Fibroblast of villous mesenchyme (primary cell): ENCODE results near the gene MPHOSPH8. TPM values are rescaled to one million over a fixed set of nuclear protein-coding genes. Genes with fewer than 3 reads are reported as not detected.

ENCODE experiments used
- DNase-seq: peaks from one replicate; pipeline ENCODE4 v3.0.0-alpha.2; 2010; ENCODE audit warnings: low read depth
- H3K4me3 ChIP-seq: 2 replicates; pipeline ENCODE4 v1.5.1; 2011; ENCODE audit warnings: low read depth, mild to moderate bottlenecking, low read length
- CTCF ChIP-seq: IDR thresholded peaks from 2 replicates; pipeline ENCODE4 v1.5.1; 2012; ENCODE audit warnings: low read depth, mild to moderate bottlenecking, low read length; ENCODE audit not compliant: insufficient read depth
- total RNA-seq: library from RNA; depleted of rRNA; stranded (reverse); fragments of >200 nt; gene quantifications from 2 replicates; pipeline ENCODE4 v1.2.3, GENCODE V29; 2012

MPHOSPH8 gene
- total RNA-seq, 1 donor: 16.8 TPM

- TF ChIP-seq CTCF: no peak
- DNase-seq: no peak
- H3K4me3 ChIP-seq: no peak overlapping the region
These were observed 32.0 kb downstream of the MPHOSPH8 start for GRCh38 chr13:19665427-19665859.

GRCh38 chr13:19668778-19669177, 35.3 kb downstream of the MPHOSPH8 start:
- no peak for DNase-seq
- no peak overlapping the region for H3K4me3 ChIP-seq

GRCh38 chr13:19670147-19670546, 36.7 kb downstream of the MPHOSPH8 start:
- no peak for DNase-seq
- H3K4me3 ChIP-seq: no peak overlapping the region
- TF ChIP-seq CTCF: no peak

More at GRCh38 chr13:19668778-19669177, 35.3 kb downstream of the MPHOSPH8 start:
- TF ChIP-seq CTCF: no peak

- no peak overlapping the region for H3K4me3 ChIP-seq
- no peak for TF ChIP-seq CTCF
- no peak for DNase-seq
These were observed 39.5 kb downstream of the MPHOSPH8 start for GRCh38 chr13:19672990-19673389.

- no peak for TF ChIP-seq CTCF
- no peak for DNase-seq
These were observed 40.3 kb downstream of the MPHOSPH8 start for GRCh38 chr13:19673473-19674430.

GRCh38 chr13:19674898-19675297, 41.4 kb downstream of the MPHOSPH8 start:
- TF ChIP-seq CTCF: no peak
- no peak for DNase-seq
- no peak overlapping the region for H3K4me3 ChIP-seq

More at GRCh38 chr13:19673473-19674430, 40.3 kb downstream of the MPHOSPH8 start:
- H3K4me3 ChIP-seq: no peak overlapping the region
